HG02588 (cell line): ENCODE data around the gene NPIPA5.
"Not testable (repeated sequence)": the region's sequence is repeated elsewhere in the genome, so short reads cannot be mapped to it uniquely, and the experiment has no call there.

ENCODE experiments used
- ATAC-seq: cut with Tn5 transposase; IDR thresholded peaks from one replicate; pipeline ENCODE4 v1.9.1; 2021; ENCODE audit warnings: mild to moderate bottlenecking, moderate library complexity; ENCODE audit not compliant: unreplicated experiment

The NPIPA5 gene

DNA sequence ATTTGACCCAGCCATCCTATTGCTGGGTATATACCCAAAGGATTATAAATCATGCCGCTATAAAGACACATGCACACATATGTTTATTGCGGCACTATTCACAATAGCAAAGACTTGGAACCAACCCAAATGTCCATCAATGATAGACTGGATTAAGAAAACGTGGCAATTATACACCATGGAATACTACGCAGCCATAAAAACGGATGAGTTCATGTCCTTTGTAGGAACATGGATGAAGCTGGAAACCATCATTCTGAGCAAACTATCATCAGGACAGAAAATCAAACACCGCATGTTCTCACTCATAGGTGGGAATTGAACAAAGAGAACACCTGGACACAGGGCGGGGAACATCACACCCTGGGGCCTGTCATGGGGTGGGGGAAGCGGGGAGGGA is 14.9 kb upstream of the NPIPA5 start:
- not testable (repeated sequence) for ATAC-seq

DNA sequence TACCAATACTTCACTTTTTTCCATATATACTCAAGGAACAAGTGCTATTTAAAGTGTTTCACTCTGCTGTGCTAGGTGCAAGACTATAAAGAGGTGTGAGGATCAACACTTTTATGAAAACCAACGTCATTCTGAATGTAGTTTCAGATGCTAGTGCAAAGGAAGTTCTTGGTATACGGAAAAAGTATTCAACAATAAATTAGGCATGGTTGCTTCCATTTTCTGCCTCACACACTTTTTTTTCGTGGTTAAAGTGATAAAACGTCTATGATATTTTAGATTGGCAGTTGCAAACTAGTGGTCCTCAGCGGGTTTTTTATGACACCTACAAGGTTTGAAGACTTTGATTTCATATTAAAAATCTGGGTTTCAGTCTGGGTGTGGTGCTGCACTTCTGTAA is 11.8 kb upstream of the NPIPA5 start:
- not testable (repeated sequence) for ATAC-seq

DNA sequence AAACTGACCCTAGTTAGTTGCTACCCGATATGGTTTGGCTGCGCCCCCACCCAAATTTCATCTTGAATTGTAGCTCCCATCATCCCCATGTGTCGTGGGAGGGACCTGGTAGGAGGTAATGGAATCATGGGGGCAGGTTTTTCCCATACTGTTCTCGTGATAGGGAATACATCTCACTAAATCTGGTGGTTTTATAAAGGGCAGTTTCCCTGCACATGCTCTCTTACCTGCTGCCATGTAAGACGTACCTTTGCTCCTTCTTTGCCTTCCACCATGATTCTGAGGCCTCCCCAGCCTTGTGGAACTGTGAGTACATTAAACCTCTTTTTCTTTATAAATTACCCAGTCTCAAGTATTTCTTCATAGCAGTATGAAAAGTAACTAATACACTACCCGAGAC is 10.0 kb upstream of the NPIPA5 start:
- ATAC-seq = not testable (repeated sequence)

DNA sequence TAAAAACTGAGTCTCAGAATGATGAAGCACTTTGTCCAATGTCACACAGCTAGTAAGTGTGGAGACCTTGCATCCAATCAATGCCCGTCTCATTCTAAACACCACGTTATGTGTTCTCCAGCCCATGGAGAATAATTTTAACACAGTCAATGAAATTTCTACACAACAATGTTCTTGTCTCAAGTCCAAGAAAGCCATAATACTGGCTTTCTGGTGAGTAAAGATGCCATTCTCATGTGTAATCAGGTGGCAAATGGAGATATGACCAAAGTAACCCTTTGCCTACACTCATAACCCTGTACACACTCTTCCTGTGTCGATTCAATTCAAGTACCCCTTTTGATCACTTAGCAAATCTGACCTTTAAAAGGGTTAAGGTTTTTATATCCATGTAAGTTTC is 4.7 kb upstream of the NPIPA5 start:
- ATAC-seq = not testable (repeated sequence)

DNA sequence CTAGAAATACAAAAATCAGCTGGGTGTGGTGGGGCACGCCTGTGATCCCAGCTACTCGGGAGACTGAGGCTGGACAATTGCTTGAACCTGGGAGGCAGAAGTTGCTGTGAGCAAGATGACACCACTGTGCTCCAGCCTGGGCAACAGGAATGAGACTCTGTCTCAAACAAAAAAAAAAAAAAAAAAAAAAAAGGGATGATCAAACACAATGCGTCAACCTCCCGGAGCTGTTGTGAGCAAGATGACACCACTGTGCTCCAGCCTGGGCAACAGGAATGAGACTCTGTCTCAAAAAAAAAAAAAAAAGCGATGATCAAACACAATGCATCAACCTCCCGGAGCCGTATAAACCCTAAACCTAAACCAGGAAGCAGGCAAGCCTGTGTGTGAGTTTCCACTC is 20.6 kb downstream of the NPIPA5 start:
- not testable (repeated sequence) for ATAC-seq

DNA sequence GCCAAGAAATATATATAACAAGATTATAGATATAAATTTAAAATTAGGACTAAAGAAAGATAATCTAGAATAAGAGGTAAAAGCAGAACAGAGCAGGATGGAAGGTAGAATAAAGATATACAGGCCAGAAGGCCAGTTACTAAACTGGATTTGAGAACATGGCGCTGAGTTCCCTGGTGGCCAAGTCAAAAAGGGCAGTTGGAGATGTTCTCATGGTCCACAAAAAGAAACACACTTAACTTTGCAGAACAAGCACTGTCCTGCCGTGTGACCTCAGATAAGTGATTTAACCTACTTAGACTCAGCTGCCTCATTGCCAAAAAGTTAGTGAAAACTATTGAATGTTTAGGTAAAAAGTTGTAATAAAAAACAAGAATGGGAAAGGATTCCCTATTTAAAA is 23.2 kb downstream of the NPIPA5 start:
- ATAC-seq = not testable (repeated sequence)

DNA sequence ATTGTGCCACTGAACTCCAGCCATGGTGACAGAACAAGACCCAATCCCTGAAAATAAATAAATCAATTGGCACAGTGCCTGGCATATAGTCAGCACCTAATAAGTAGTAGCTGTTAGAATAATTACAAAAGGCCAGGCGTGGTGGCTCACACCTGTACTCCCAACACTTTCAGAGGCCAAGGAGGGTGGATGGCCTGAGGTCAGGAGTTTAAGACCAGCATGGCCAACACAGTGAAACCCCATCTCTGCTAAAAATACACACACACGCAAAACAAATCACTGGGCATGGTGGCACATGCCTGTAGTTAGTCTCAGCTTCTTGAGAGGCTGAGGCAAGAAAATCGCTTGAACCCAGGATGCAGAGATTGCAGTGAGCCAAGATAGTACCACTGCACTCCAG is 25.2 kb downstream of the NPIPA5 start:
- ATAC-seq = not testable (repeated sequence)

DNA sequence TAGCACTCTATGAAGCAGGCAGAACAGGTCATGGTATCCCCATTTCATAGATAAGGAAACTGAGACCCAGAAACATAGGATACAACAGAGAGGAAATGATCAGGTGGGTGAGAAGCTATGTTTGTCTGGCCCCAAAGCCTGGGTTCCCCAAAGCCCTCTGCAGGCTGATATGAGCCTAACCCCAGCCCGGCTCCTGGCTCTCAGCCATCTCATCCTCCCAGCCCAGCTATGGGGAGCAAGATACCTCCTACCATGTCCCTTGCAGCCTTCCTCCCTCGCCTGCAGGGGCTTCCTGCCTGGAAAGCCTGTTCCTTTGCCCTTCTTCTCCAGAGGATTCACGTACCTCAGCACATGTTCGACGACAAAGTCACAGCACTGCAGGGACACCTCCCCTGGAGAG is 26.3 kb downstream of the NPIPA5 start:
- ATAC-seq = not testable (repeated sequence)

DNA sequence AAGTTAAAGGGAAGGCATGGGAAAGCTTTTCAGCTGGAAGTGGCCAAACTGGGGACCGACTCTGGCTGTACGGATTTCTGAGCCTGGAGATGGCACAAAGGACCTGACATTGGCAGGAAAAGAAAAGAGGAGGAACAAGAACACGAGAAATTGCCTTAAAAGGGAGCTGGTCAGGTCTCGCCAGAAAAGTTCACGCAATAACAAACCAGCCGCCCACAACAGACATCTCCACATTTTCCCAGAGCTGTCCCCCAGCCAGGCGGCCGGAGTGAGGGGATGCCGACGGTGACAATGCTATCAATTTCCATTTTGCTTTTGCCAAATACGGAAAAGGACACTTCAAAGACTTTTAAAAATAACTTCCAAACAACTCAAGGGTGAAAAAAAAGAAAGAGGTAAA is 26.8 kb downstream of the NPIPA5 start:
- ATAC-seq = not testable (repeated sequence)

DNA sequence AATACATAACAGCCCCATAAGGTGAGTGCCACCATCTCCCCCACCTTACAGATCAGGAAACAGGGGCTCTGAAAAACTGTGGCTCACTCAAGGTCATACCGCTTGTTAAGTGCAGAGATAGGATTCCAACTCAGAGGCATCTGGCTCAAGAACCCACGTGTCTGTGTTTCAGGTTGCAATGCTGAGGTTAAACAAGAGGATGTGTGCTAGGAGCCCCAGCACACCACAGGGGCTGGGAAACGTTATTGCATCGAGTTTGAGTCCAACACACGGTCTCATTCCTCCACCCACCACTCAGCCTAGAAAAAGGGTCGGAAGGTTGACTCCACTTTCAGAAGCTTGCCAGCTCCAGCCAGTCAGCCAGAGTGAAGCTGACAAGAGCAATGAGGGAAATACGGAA is 29.4 kb downstream of the NPIPA5 start:
- not testable (repeated sequence) for ATAC-seq

DNA sequence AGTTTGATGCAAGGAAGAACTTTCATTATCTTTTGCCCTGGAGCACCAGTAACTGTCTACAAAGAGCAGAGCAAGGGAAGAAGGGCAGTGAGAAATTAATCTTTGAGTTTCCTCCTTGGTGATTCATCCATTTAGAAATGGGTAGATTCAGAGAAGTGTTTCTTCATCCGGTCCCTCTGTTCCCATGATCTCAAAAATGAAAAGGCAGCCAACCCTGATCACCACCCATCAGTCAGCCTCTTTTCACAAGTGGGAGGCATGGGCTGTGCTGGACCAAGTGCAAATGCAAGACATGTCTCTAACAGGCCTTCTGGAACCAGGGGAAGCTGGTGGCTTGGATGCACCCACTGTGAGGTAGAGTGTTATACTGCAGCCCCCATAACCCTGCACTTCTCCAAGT is 35.8 kb downstream of the NPIPA5 start:
- not testable (repeated sequence) for ATAC-seq

DNA sequence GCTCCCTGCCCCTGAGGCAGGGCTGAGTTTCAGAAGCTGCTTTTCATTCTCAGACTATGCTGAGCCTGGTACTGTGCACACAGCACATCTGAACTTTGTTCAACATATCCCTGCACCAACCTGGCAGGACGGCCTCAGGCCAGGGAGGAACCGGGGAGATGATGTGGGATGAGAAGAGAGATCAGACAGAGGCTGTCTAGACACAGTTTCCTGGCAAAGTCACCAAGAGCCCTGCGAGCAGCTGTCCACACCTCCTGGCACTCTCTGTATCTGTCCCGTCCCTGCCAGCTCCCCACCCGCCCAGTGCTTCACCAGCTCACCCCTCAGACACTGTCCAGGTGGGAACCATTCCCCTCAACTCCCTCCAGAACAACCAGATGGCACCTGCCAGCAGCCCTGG is 39.1 kb downstream of the NPIPA5 start:
- ATAC-seq = not testable (repeated sequence)

DNA sequence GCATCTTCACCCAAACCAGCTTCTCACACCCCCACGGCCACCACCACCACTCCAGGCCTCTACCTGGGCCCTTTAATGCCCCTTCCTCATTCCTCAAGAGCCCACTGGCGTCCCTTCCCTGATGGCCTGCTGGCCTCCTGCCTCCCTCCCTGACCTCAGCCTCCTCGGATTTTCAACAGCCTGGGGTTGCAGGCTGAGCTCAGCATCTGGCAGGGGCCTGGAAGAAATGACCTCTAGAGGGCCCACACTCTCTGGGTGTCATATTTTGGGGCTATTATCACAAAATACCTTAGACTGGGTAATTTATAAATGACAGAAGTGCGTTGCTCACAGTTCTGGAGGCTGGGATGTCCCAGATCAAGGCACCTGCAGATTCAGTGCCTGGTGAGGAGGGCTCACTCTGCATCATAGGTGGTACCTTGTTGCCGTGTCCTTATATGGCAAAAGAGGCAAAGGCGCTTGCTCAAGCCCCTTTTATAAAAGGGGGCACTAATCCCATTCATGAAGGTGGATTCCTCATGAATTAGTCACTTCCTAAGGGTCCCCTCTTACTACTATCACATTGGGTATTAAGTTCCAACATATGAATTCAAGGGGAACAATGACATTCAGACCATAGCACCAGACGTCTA is 40.0 kb downstream of the NPIPA5 start:
- ATAC-seq = not testable (repeated sequence)

DNA sequence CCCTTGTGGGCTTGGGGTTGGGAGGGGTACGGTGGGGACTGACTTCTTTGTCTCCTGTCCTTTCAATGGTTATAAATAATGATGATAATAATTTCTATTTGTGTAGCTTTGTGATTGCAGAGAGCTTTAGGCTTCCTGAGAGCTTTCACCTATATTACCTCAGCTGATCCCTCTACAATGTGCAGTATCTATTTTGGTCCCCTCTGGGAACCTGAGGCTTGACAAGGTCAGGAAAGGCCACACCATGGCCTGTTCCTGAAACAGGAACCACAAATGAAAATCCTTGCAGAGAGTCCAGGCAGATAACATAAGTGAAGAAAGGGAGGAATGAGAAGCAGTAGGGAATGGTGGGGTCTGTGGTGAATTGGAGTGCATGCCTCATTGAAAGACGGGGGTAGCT is 42.5 kb downstream of the NPIPA5 start:
- ATAC-seq = not testable (repeated sequence)

DNA sequence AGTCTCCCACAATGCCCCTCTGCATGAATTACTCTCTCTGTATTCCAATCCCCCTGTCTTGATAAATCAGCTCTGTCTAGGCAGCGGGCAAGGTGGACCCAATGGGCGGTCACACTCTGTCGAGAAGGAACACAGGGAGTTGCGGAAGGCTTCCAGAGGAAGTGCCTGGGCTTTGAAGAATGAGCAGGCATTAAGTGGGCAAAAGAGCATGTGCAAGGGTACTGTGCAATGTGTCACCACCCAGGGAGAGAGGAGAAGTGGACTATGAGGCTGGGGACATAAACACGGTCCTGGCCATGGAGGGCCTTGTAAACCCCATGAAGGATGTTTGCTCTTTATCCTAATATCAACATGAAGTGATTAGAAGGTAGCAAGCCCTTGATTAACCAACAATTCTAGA is 44.1 kb downstream of the NPIPA5 start:
- ATAC-seq = not testable (repeated sequence)

DNA sequence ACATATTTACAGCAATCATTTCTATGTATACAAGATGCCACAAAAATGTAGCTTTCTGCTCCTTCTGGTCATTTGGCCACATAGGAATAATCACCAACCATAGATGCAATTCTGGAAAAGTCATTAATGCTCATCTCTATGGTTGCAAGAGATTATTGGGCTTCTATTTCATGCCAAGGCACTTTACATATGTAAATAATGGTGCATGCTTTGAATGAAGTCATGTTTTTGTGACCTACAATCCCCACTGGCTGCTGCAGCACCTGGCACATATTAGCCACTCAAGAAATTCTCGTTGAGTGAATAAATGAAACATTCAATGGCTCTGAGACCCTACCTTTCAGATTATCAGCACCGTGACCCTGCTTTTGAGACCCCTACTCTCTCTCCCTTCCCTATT is 47.1 kb downstream of the NPIPA5 start:
- ATAC-seq = not testable (repeated sequence)

DNA sequence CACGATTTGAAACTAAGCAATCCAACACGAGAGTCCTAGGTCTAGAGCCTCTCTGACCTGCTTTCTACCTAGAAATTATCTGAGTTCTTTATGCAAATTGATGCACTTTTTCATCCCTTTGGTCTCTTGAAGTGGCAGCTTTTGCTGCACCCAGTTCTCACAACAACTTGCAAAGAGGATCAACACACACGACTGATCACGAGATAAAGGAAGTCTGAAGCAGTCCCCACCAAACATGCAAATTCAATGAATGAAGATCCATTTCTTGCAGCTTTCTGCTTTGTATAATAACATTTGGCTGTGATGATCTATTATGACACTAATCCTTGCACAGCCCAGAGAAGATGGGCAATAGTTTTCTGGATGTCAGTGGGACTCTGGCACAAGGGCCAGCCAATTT is 53.1 kb downstream of the NPIPA5 start:
- not testable (repeated sequence) for ATAC-seq

DNA sequence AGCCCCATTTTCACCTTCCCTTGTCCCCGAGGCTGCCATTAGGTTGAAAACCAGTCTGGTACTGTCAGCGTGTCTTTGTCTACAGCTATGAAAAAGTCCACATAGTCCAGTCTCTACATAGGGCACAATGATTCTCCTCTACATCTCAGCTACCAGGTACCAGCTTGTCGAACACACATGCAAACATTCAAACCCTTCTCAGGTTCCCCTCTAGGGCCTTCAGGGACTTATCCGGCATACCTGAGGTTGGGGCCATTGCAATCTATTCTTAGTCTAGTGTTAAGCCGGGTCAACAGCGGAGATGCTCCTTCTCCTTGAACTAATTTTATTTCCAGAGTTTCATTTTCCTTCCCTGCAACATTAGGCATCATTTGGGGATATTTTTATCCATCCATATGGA is 54.7 kb downstream of the NPIPA5 start:
- ATAC-seq = not testable (repeated sequence)

DNA sequence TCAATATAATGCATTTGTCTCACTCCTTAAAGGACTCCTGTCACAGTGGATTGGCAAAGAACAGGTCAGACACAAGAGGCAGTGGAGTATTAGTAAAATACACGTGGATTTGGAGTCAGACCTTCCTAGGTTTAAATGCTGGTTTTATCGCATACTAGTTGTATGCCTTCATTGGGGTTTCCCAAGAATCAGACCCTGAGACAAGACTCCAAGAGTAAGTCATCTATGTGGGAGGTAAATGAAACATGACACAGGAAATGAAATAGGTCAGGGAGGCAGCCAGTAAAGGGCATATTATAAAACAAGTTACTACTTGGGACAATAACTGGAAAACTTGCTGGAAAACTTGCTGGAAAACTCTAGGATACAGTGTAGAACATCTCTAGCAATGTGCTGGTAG is 56.9 kb downstream of the NPIPA5 start:
- not testable (repeated sequence) for ATAC-seq

DNA sequence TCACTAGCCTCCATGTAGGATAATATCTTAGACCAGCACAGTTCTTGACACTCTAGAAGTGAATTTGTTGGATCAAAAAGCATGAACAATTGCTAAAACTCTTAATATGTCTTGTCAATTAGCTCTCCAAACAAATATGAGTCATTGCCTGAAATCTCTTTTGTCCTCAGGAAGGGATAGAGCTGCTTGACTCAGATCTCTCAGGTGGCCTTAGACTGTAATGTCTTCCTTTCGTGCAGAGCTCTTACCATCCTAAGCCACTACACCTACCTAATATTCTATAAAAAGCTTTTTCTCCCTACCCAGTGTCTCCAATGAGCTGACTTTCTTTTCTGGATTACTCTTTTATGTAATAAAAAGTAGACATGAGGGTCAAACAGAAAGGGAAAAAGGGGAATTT is 63.5 kb downstream of the NPIPA5 start:
- not testable (repeated sequence) for ATAC-seq
